Measurements from ENCODE around the gene C1RL. TPM values are rescaled to one million over a fixed set of nuclear protein-coding genes. Genes with fewer than 3 reads are reported as not detected.

Gene C1RL
- total RNA-seq, 2 donors from 2014 or later = 126 to 134 TPM

DNA sequence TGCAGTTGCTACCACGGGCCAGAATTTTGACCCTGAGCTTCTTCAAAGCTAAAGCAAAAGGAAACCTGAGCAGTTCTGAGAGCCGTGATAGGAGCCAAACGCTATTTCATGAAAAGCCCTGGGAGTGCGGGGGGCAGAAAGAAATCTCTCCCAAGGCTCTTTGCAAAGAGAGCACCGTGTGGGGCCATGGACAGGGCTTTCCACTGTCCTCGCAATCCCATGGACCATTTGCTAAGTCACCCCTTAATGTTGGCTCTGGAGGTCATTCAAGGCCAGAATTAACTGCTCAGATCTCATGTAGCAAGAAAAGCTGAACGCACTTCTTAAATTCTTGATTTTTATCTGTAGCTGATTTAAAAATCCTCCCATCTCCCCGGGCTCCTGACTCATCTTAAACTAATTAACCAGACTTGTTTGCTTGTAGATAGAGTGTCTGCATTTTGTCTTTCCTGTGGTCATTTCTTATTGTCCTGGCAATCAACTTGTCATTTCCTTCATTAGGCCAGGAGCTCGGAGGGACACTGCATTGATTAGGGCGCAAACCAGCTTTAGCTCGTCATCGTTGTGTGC is 46.0 kb upstream of the C1RL start:
- DNase-seq (ENCODE audit: low spot score) (no peak), ATAC-seq (ENCODE audit: insufficient number of reproducible peaks, low FRiP score, low read depth) (no peak)
- H3K27ac ChIP-seq = no peak overlapping the region
- no peak overlapping the region for H3K4me3 ChIP-seq
- peaks cover 12% of the 10 kb centered on the region for H3K36me3 ChIP-seq
- TF ChIP-seq, protein P1, sequence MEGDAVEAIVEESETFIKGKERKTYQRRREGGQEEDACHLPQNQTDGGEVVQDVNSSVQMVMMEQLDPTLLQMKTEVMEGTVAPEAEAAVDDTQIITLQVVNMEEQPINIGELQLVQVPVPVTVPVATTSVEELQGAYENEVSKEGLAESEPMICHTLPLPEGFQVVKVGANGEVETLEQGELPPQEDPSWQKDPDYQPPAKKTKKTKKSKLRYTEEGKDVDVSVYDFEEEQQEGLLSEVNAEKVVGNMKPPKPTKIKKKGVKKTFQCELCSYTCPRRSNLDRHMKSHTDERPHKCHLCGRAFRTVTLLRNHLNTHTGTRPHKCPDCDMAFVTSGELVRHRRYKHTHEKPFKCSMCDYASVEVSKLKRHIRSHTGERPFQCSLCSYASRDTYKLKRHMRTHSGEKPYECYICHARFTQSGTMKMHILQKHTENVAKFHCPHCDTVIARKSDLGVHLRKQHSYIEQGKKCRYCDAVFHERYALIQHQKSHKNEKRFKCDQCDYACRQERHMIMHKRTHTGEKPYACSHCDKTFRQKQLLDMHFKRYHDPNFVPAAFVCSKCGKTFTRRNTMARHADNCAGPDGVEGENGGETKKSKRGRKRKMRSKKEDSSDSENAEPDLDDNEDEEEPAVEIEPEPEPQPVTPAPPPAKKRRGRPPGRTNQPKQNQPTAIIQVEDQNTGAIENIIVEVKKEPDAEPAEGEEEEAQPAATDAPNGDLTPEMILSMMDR (IDR thresholded peaks at IDR 0.05) = no peak
- H3K4me1 ChIP-seq (ENCODE audit: control insufficient read depth in 1 of 2, low read depth in 2 of 2) = peaks cover 0 to 7% of the 10 kb centered on the region in 2 donors
- no peaks in the 10 kb centered on the region for H3K9me3 ChIP-seq
- no peaks in the 10 kb centered on the region for H3K27me3 ChIP-seq (replicated peaks; ENCODE audit: insufficient read depth)

DNA sequence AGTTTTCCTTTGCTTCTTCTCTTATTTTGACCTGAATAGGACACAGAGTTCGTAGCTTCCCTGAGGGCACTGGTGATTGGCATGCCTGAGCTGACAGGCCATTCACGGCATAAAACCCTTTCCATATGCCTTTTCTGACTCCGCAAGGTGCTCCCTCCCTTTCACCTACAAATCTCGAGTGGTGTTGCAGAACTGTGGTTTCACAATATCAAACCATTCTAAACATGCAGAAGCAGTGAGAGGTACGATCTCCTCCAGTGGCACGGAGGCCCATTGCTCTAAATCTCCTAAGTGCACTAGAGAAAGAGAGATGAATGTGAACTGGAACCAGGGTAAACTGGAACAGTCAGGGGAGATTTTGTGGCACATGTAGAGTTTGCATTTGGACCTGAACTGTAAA is 45.0 kb upstream of the C1RL start:
- Histone ChIP-seq H3K36me3 (peaks cover 21% of the 10 kb centered on the region), H3K4me1 (ENCODE audit: control insufficient read depth in 1 of 2, low read depth in 2 of 2) (peaks cover 0 to 2% of the 10 kb centered on the region in 2 donors), H3K4me3 (no peak overlapping the region), H3K27ac (no peak overlapping the region), H3K9me3 (no peaks in the 10 kb centered on the region), H3K27me3 (replicated peaks; ENCODE audit: insufficient read depth) (no peaks in the 10 kb centered on the region)
- ATAC-seq (ENCODE audit: insufficient number of reproducible peaks, low FRiP score, low read depth) (no peak), DNase-seq (ENCODE audit: low spot score) (no peak)
- TF ChIP-seq, protein P1 (IDR thresholded peaks at IDR 0.05) = no peak

DNA sequence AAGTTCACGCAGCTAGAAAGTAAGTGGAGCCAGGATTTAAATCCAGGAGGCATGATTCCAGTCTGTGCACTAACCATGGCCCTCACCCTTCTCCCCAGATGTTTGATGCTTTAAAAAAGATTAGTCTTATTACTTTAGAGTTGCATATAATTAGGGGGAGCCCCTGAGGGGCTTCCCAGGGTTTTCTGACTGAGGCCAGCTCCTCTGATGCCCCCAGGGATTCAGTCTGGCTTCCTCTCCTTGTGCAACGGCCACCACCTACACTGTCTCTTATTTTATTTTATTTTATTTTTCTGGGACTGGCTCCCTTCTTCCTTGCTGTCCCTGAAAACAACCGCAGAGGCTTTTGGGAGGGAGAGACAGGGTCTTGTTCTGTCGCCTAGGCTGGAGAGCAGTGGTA is 43.8 kb upstream of the C1RL start:
- H3K4me1 ChIP-seq (ENCODE audit: control insufficient read depth in 1 of 2, low read depth in 2 of 2) = no peaks in the 10 kb centered on the region
- peaks cover 23% of the 10 kb centered on the region for H3K36me3 ChIP-seq
- no peaks in the 10 kb centered on the region for H3K9me3 ChIP-seq
- no peak overlapping the region for H3K27ac ChIP-seq
- TF ChIP-seq, protein P1 (IDR thresholded peaks at IDR 0.05) = no peak
- no peak overlapping the region for H3K4me3 ChIP-seq
- DNase-seq (ENCODE audit: low spot score) (no peak), ATAC-seq (ENCODE audit: insufficient number of reproducible peaks, low FRiP score, low read depth) (no peak)
- H3K27me3 ChIP-seq (replicated peaks; ENCODE audit: insufficient read depth) = no peaks in the 10 kb centered on the region

DNA sequence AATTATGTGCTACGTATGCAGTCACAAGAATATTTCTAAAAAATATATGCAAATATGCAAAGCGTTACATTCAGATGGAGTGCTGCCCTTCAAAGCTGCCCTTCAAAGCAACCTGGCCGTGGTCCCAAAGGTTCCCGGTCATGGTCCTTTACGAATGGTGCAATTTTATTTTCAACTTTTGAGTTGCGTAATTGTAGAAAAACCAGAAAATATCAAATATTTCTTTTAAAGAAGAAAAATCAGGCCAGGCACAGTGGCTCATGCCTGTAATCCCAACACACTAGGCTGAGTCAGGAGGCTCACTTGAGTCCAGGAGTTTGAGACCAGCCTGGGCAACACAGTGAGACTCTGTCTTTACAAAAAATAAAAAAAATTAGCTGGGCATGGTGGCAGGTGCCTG is 42.5 kb upstream of the C1RL start:
- Histone ChIP-seq H3K4me3 (no peak overlapping the region), H3K9me3 (no peaks in the 10 kb centered on the region), H3K36me3 (peaks cover 25% of the 10 kb centered on the region), H3K4me1 (ENCODE audit: control insufficient read depth in 1 of 2, low read depth in 2 of 2) (no peaks in the 10 kb centered on the region), H3K27ac (no peak overlapping the region), H3K27me3 (replicated peaks; ENCODE audit: insufficient read depth) (no peaks in the 10 kb centered on the region)
- TF ChIP-seq, protein P1 (IDR thresholded peaks at IDR 0.05) = no peak
- DNase-seq (ENCODE audit: low spot score) = no peak
- ATAC-seq (ENCODE audit: insufficient number of reproducible peaks, low FRiP score, low read depth) = no peak

DNA sequence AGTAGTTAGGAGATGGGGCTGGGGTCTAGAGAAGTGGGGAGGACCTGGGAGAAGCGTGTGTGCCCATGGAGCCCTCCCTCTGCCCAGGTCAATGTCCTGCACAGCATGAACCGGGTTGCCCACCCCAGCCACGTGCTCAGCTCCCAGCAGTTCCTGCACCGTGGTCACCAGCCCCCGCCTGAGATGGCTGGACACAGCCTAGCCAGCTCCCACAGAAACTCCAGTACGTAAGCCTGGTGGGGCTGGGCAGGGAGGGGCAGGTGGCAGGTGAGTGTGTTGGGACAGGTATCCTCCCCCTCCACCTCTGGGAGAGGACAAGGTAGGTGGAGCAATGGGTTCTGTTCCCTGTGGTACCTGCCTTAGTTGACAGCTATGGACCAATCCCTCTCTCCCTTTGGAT is 41.8 kb upstream of the C1RL start:
- H3K36me3 ChIP-seq = peaks cover 28% of the 10 kb centered on the region
- no peak overlapping the region for H3K4me3 ChIP-seq
- H3K4me1 ChIP-seq (ENCODE audit: control insufficient read depth in 1 of 2, low read depth in 2 of 2) = no peaks in the 10 kb centered on the region
- H3K27me3 ChIP-seq (replicated peaks; ENCODE audit: insufficient read depth) = no peaks in the 10 kb centered on the region
- no peak for ATAC-seq (ENCODE audit: insufficient number of reproducible peaks, low FRiP score, low read depth)
- no peaks in the 10 kb centered on the region for H3K9me3 ChIP-seq
- DNase-seq (ENCODE audit: low spot score) = no peak
- TF ChIP-seq, protein P1 (IDR thresholded peaks at IDR 0.05) = no peak
- H3K27ac ChIP-seq = no peak overlapping the region
